H1 (cell line): ENCODE results near the gene CBR3. TPM values are rescaled to one million over a fixed set of nuclear protein-coding genes. Genes with fewer than 3 reads are reported as not detected.

Experiments used
- ASH2L ChIP-seq: fragments of 200-600, 300-600 bp; sonication (generic); IDR thresholded peaks from one replicate; pipeline ENCODE4 v1.7.1; 2017; ENCODE audit warnings: low read length
- ATF3 ChIP-seq: IDR thresholded peaks from 2 replicates; pipeline ENCODE4 v1.6.1; 2011; ENCODE audit warnings: low read depth, mild to moderate bottlenecking, low read length; ENCODE audit not compliant: insufficient read depth
- CHD2 ChIP-seq: IDR thresholded peaks from 2 replicates; pipeline ENCODE4 v1.6.1; 2012; ENCODE audit warnings: low read length, improper control_type of control experiment
- CHD7 ChIP-seq: fragments of 300-600 bp; sonication (generic); IDR thresholded peaks from 2 replicates; pipeline ENCODE4 v1.7.1; 2012; ENCODE audit warnings: low read length, moderate library complexity, mild to moderate bottlenecking, inconsistent platforms; ENCODE audit not compliant: insufficient replicate concordance
- KDM4A ChIP-seq: IDR thresholded peaks from one replicate; pipeline ENCODE4 v1.7.1; 2012; ENCODE audit warnings: low read depth, mild to moderate bottlenecking, moderate library complexity, low read length, inconsistent platforms; ENCODE audit not compliant: severe bottlenecking
- MAFK ChIP-seq: IDR thresholded peaks from 2 replicates; pipeline ENCODE4 v1.6.1; 2012; ENCODE audit warnings: low read depth, mild to moderate bottlenecking, improper control_type of control experiment, low read length
- NANOG ChIP-seq: IDR thresholded peaks from 2 replicates; pipeline ENCODE4 v1.6.1; 2011; ENCODE audit warnings: low read length, low read depth, mild to moderate bottlenecking, inconsistent platforms; ENCODE audit not compliant: insufficient read depth, poor library complexity, severe bottlenecking
- RAD21 ChIP-seq, 2 experiments: IDR thresholded peaks in 1 of 2; conservative IDR thresholded peaks in 1 of 2; 2 replicates each; pipeline ENCODE4 v1.6.1; 2011; ENCODE audit warnings: low read depth in 2 of 2, low read length in 2 of 2, improper control_type of control experiment in 1 of 2, inconsistent platforms in 1 of 2, mild to moderate bottlenecking in 1 of 2, moderate library complexity in 1 of 2
- SP2 ChIP-seq: IDR thresholded peaks from 2 replicates; pipeline ENCODE4 v1.6.1; 2012; ENCODE audit warnings: mild to moderate bottlenecking, low read length, inconsistent platforms
- TBP ChIP-seq: IDR thresholded peaks from 2 replicates; pipeline ENCODE4 v1.6.1; 2011; ENCODE audit warnings: low read depth, low read length, improper control_type of control experiment
- polyA plus RNA-seq, 7 experiments: library from polyadenylated mRNA; depleted of rRNA in 3 of 7; stranded (reverse) in 5 of 7; unstranded in 2 of 7; fragments of >200 nt in 5 of 7; fragments of 200-250 nt in 2 of 7; gene quantifications; 1 replicate in 5 of 7; 2 replicates in 1 of 7; 4 replicates in 1 of 7; pipeline versions ENCODE4 v1.2.1 to v1.2.3, GENCODE V29; 2011 to 2013; ENCODE audit warnings: missing spikeins in 2 of 7, mixed read lengths in 2 of 7
- total RNA-seq: library from RNA; stranded (reverse); fragmentation: NEBNext Ultra II Directional; extraction: Animal tissue kit (Norgen Biotek cat#: 25700); gene quantifications from 2 replicates; pipeline ENCODE4 v1.2.1, GENCODE V29; 2021

The CBR3 gene
- total and polyA plus RNA-seq, 2 of the 8 experiments (the other 6 are each of a cell fraction or from before 2014, with no cell fraction given), result 1.2 to 4.3 TPM

- TF ChIP-seq RAD21 (IDR thresholded peaks at IDR 0.05 in 1 of 2, conservative IDR thresholded peaks at IDR 0.05 in 1 of 2; ENCODE audit: low read depth in 2 of 2, low read length in 2 of 2), result no peak
- TF ChIP-seq ATF3, result no peak
- no peak for TF ChIP-seq SP2
- peak; percentile 91 for TF ChIP-seq TBP
- TF ChIP-seq CHD7, result no peak
- no peak for TF ChIP-seq MAFK
- no peak for TF ChIP-seq ASH2L
- TF ChIP-seq CHD2, result no peak
- peak; percentile 80 for TF ChIP-seq KDM4A
- TF ChIP-seq NANOG, result no peak
These were observed 20.9 kb downstream of the CBR3 start (continued) for GRCh38 chr21:36155603-36156338.
